HG02981 (cell line): ENCODE measurements around the gene UNC5CL.

Experiments used
- ATAC-seq: cut with Tn5 transposase; IDR thresholded peaks from one replicate; pipeline ENCODE4 v1.9.1; 2021; ENCODE audit warnings: mild to moderate bottlenecking, moderate library complexity; ENCODE audit not compliant: unreplicated experiment

Gene UNC5CL

GRCh38 chr6:41039060-41039998 is at the start of gene UNC5CL:
TSS of gene UNC5CL (minus strand) at chr6:41039221. CDS start at chr6:41035074, 4,147 bp downstream.
- no peak for ATAC-seq

GRCh38 chr6:41088451-41088850 is 49.4 kb upstream of the UNC5CL start:
- ATAC-seq = no peak

GRCh38 chr6:41085182-41085581 is 46.2 kb upstream of the UNC5CL start:
- ATAC-seq = no peak

- ATAC-seq = no peak
These were observed 44.1 kb upstream of the UNC5CL start for GRCh38 chr6:41083072-41083471.

GRCh38 chr6:41080621-41081020 is 41.6 kb upstream of the UNC5CL start:
- no peak for ATAC-seq

GRCh38 chr6:41079080-41079479 is 40.1 kb upstream of the UNC5CL start:
- ATAC-seq = no peak

GRCh38 chr6:41078101-41078500 is 39.1 kb upstream of the UNC5CL start:
- ATAC-seq = no peak

- no peak for ATAC-seq
These were observed 38.5 kb upstream of the UNC5CL start for GRCh38 chr6:41077536-41077935.

GRCh38 chr6:41075651-41076626 is 36.9 kb upstream of the UNC5CL start:
- no peak for ATAC-seq

GRCh38 chr6:41074692-41075436 is 35.8 kb upstream of the UNC5CL start:
- ATAC-seq = no peak

GRCh38 chr6:41073968-41074691 is 35.1 kb upstream of the UNC5CL start:
- no peak for ATAC-seq

- peak; percentile 19 for ATAC-seq
These were observed 34.4 kb upstream of the UNC5CL start for GRCh38 chr6:41073203-41073967.

- peak; percentile 69 for ATAC-seq
These were observed 33.8 kb upstream of the UNC5CL start, which contains the start of gene NFYA for GRCh38 chr6:41072836-41073202. TSS of gene NFYA (plus strand) at chr6:41072974. CDS start at chr6:41079090, 6,116 bp downstream.

GRCh38 chr6:41071923-41072835 is 33.2 kb upstream of the UNC5CL start, which contains the start of gene OARD1:
TSS of gene OARD1 (minus strand) at chr6:41072356. CDS start at chr6:41071634, 722 bp downstream.
- ATAC-seq = peak; percentile 55

GRCh38 chr6:41071501-41071922 is 32.5 kb upstream of the UNC5CL start:
- peak; percentile 19 for ATAC-seq

GRCh38 chr6:41066867-41067304 is 27.9 kb upstream of the UNC5CL start:
- no peak for ATAC-seq

- no peak for ATAC-seq
These were observed 26.6 kb upstream of the UNC5CL start for GRCh38 chr6:41065550-41066026.

- no peak for ATAC-seq
These were observed 25.8 kb upstream of the UNC5CL start for GRCh38 chr6:41064841-41065240.
